HepG2 (cell line): Measurements from ENCODE around the gene SMAD2. TPM values are rescaled to one million over a fixed set of nuclear protein-coding genes. Genes with fewer than 3 reads are reported as not detected.

Experiments
- ATAC-seq: fragments of 200-7000 bp; cut with Tn5 transposase; 3 replicates; pipeline ENCODE4 v1.9.1; 2020; ENCODE audit warnings: mild to moderate bottlenecking, moderate library complexity
- BruUV-seq: library from RNA; stranded (reverse); fragments of 400-500 nt; replicated peaks from 2 replicates; lab custom pipeline; 2021; lab: Mats Ljungman, UMichigan
- CTCF ChIA-PET: fragments of 300-600 bp; formaldehyde crosslinking; extraction: SDS; loops from one replicate; lab custom pipeline; 2021; ENCODE audit warnings: low total read pairs, inconsistent platforms, low intra/inter-chr PET ratio; lab: Yijun Ruan, JAX
- POLR2A ChIA-PET: fragments of 350-600 bp; sonication (Branson Sonifier 250); formaldehyde crosslinking; loops from one replicate; lab custom pipeline; 2020; ENCODE audit warnings: antibody characterized with exemption, inconsistent platforms; lab: Yijun Ruan, JAX
- DNase-seq: peaks from one replicate; pipeline ENCODE4 v3.0.0-alpha.2; 2015; ENCODE audit warnings: low spot score
- FAIRE-seq: peaks from 3 replicates; lab custom pipeline; 2011; peaks lifted over from hg19 to GRCh38; lab: Jason Lieb, UNC
- H2AFZ ChIP-seq: one replicate; pipeline ENCODE4 v1.6.1; 2011; ENCODE audit warnings: low read length, inconsistent platforms
- H3K27ac ChIP-seq: fragments of 300-600 bp; 3 replicates; pipeline ENCODE4 v1.8.0; 2011; ENCODE audit warnings: mixed run types, mild to moderate bottlenecking, mixed read lengths, low read length, inconsistent platforms; ENCODE audit not compliant: insufficient read depth; ENCODE audit errors: extremely low read length
- H3K27me3 ChIP-seq, 2 experiments: fragments of 200-600 bp in 1 of 2; 2 replicates in 1 of 2; 3 replicates in 1 of 2; pipeline versions ENCODE4 v1.6.0 to v1.8.0; 2011; ENCODE audit warnings: low read length in 2 of 2, mild to moderate bottlenecking in 2 of 2, moderate library complexity in 2 of 2, inconsistent platforms in 1 of 2; ENCODE audit not compliant: insufficient read depth in 2 of 2, control insufficient read depth in 1 of 2
- H3K36me3 ChIP-seq, 2 experiments: fragments of 200-600 bp in 1 of 2; replicated peaks in 1 of 2; 2 replicates in 1 of 2; 3 replicates in 1 of 2; pipeline versions ENCODE4 v1.5.1 to v1.8.0; 2011; ENCODE audit warnings: low read length in 2 of 2, inconsistent platforms in 1 of 2; ENCODE audit not compliant: insufficient read depth in 2 of 2, control insufficient read depth in 1 of 2
- H3K4me1 ChIP-seq: 2 replicates; pipeline ENCODE4 v1.5.1; 2012; ENCODE audit warnings: low read length, inconsistent platforms; ENCODE audit not compliant: insufficient read depth
- H3K4me2 ChIP-seq: 2 replicates; pipeline ENCODE4 v1.6.0; 2011; ENCODE audit warnings: low read depth, low read length, inconsistent platforms
- H3K4me3 ChIP-seq, 3 experiments: fragments of 200-600 bp in 1 of 3; sonication (generic), shearing (Covaris generic) in 1 of 3; replicated peaks in 1 of 3; 2 replicates each; pipeline ENCODE4 v1.5.1; 2011 to 2016; ENCODE audit warnings: low read length in 3 of 3, inconsistent platforms in 2 of 3, low read depth in 2 of 3, mild to moderate bottlenecking in 2 of 3, control low read depth in 1 of 3, mixed read lengths in 1 of 3; ENCODE audit not compliant: insufficient read depth in 1 of 3
- H3K79me2 ChIP-seq: one replicate; pipeline ENCODE4 v1.6.1; 2011; ENCODE audit warnings: low read length, inconsistent platforms; ENCODE audit not compliant: insufficient read depth
- H3K9ac ChIP-seq: 2 replicates; pipeline ENCODE4 v1.6.0; 2011; ENCODE audit warnings: mild to moderate bottlenecking, low read depth, low read length, inconsistent platforms; ENCODE audit not compliant: insufficient read depth
- H3K9me3 ChIP-seq: 2 replicates; pipeline ENCODE4 v1.5.1; 2012; ENCODE audit warnings: mild to moderate bottlenecking, low read length
- H4K20me1 ChIP-seq: 2 replicates; pipeline ENCODE4 v1.6.0; 2011; ENCODE audit warnings: inconsistent platforms, mild to moderate bottlenecking, low read length, moderate library complexity; ENCODE audit not compliant: insufficient read depth
- ATF1 ChIP-seq: IDR thresholded peaks from 2 replicates; pipeline ENCODE4 v1.6.1; 2016; ENCODE audit warnings: mild to moderate bottlenecking, control low read depth
- HNF4A ChIP-seq: sonication (generic); formaldehyde crosslinking; IDR thresholded peaks from 2 replicates; pipeline ENCODE4 v1.4.0; 2020; ENCODE audit warnings: missing genetic modification reagents
- NFYB ChIP-seq: sonication (generic); formaldehyde crosslinking; IDR thresholded peaks from 2 replicates; pipeline ENCODE4 v1.4.0; 2020; ENCODE audit warnings: missing genetic modification reagents
- SALL1 ChIP-seq: sonication (generic); formaldehyde crosslinking; IDR thresholded peaks from 2 replicates; pipeline ENCODE4 v1.8.0; 2022; ENCODE audit warnings: mild to moderate bottlenecking, missing genetic modification reagents
- SOX13 ChIP-seq, 3 experiments: fragments of 450-650 bp in 1 of 3; sonication (generic) in 1 of 3; formaldehyde crosslinking in 1 of 3; IDR thresholded peaks in 2 of 3; conservative IDR thresholded peaks in 1 of 3; 2 replicates each; pipeline versions ENCODE4 v1.5.0 to v1.6.1; 2016 to 2020; ENCODE audit warnings: antibody characterized with exemption in 1 of 3, mild to moderate bottlenecking in 1 of 3, missing compliant biosample characterization in 1 of 3, missing genetic modification reagents in 1 of 3, moderate library complexity in 1 of 3
- STAT5B ChIP-seq: sonication (generic); formaldehyde crosslinking; IDR thresholded peaks from 2 replicates; pipeline ENCODE4 v1.4.0; 2020; ENCODE audit warnings: missing genetic modification reagents
- ZNF329 ChIP-seq: sonication (generic); formaldehyde crosslinking; IDR thresholded peaks from 2 replicates; pipeline ENCODE4 v1.9.0; 2021; ENCODE audit warnings: low read depth, mild to moderate bottlenecking, missing genetic modification reagents
- WGBS: methylation state at CpG from one replicate; pipeline ENCODE4 v1.1.6; 2017; ENCODE audit warnings: low lambda C conversion rate; 5-methylcytosine and 5-hydroxymethylcytosine counted together
- in situ Hi-C: cut with HindIII; loops from 2 replicates; pipeline ENCODE4 v1.10.0; 2017; ENCODE audit warnings: low pct_unique_long_range_greater_than_20kb; ENCODE audit not compliant: extremely low pct_ligation_motif_present
- intact Hi-C: fragments of 100-400 bp; cut with micrococcal nuclease; formaldehyde crosslinking; loops from one replicate; pipeline ENCODE4 v1.10.0; 2022; ENCODE audit not compliant: unreplicated experiment
- polyA plus RNA-seq, 8 experiments: library from polyadenylated mRNA; depleted of rRNA in 3 of 8; stranded (reverse) in 7 of 8; unstranded in 1 of 8; fragments of >200 nt; fragmentation: Illumina TruSeq in 4 of 8; extraction: Trizol in 4 of 8; gene quantifications; 2 replicates each; pipeline versions ENCODE4 v1.2.1 to v1.2.3, GENCODE V29; 2011 to 2016; ENCODE audit warnings: low read depth in 4 of 8, missing spikeins in 1 of 8, mixed read lengths in 1 of 8; ENCODE audit not compliant: insufficient read depth in 1 of 8
- total RNA-seq, 5 experiments: library from RNA; depleted of rRNA; stranded (reverse); fragments of >200 nt; fragmentation: Illumina TruSeq; extraction: Trizol; gene quantifications; 2 replicates each; pipeline ENCODE4 v1.2.3, GENCODE V29; 2016; ENCODE audit warnings: low read depth in 1 of 5
- TF ChIP-seq, protein P1 (sequence below): sonication (generic); formaldehyde crosslinking; IDR thresholded peaks from 2 replicates; pipeline ENCODE4 v1.4.0; 2020; ENCODE audit warnings: mild to moderate bottlenecking, low read depth, missing genetic modification reagents
- TF ChIP-seq, protein P2 (sequence below): IDR thresholded peaks from 2 replicates; pipeline ENCODE4 v1.6.1; 2012; ENCODE audit warnings: low read depth, low read length, improper control_type of control experiment
- TF ChIP-seq, protein P3 (sequence below): sonication (generic); formaldehyde crosslinking; IDR thresholded peaks from 2 replicates; pipeline ENCODE4 v1.4.0; 2020; ENCODE audit warnings: missing genetic modification reagents, mild to moderate bottlenecking, borderline replicate concordance

SMAD2 gene
- total and polyA plus RNA-seq, 2 of the 13 experiments (the other 11 are each of a cell fraction or from before 2014, with no cell fraction given), result 40.2 to 96.2 TPM

DNA sequence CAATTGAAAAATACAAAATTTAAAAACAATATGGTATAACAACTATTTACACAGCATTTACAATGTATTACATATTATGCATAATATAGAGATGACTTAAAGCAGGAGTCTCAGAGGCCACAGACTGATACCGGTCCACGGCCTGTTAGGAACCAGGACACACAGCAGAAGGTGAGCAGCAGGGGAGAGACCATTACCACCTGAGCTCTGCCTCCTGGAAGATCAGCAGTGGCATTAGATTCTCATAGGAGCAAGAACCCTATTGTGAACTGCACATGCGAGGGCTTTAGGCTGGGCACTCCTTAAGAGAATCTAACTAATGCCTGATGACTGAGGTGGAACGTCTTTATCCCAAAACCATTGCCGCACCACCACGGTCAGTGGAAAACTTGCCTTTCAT, 58.0 kb downstream of the SMAD2 start:
- ChIA-PET CTCF (no interaction called here), POLR2A (no interaction called here)
- DNase-seq, result no peak
- no peak for ATAC-seq
- Histone ChIP-seq H3K9ac (no peak overlapping the region), H2AFZ (no peak overlapping the region), H3K4me1 (peaks cover 32% of the 10 kb centered on the region), H3K27ac (no peak overlapping the region), H3K4me2 (no peak overlapping the region), H3K27me3 (no peaks in the 10 kb centered on the region), H3K9me3 (no peaks in the 10 kb centered on the region), H3K79me2 (peaks cover 26% of the 10 kb centered on the region), H3K4me3 (no peak overlapping the region), H4K20me1 (peaks cover 9% of the 10 kb centered on the region)
- intact Hi-C loops, result no loop called here
- BruUV-seq, result no TSS peak
- 93% methylated on average over 6 of the region's 6 CpGs for WGBS
- no peak for FAIRE-seq
- in situ Hi-C loops, result no loop called here
- no peak for TF ChIP-seq ZNF329 (CRISPR knock-in tag)
- TF ChIP-seq, all 625 proteins: peak for 0
- peaks cover 4 to 11% of the 10 kb centered on the region in 2 experiments; a peak in 3 of 5 replicates for H3K36me3 ChIP-seq

DNA sequence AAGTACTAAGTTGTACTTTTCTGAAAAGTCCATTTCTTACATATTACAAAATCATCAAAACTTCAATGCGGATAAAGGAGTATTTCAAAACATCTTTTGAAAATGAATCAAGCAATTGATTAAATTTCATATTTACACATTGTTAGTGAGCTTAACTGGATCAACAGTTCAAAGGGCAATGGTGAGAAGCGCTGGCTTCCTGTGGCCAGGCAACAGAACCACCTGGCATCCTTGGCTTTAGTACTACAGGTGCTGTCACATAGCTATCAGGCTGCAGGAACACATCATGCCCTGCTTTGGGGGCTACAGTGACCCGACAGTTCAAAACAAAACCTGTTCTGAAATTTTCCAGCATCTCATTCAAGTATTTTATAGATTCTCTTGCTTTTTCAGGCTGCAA, 59.2 kb downstream of the SMAD2 start:
- POLR2A ChIA-PET, result no interaction called here
- DNase-seq (peak; percentile 33), ATAC-seq (peak; percentile 73), FAIRE-seq (no peak)
- intact Hi-C loops (loop anchor here (1.0 kb wide), 1 partner anchor 55 kb away; no protein-coding TSS in a partner anchor), in situ Hi-C loops (no loop called here)
- Histone ChIP-seq H3K36me3 (peaks cover 4 to 17% of the 10 kb centered on the region in 2 experiments; a peak in 3 of 5 replicates), H3K4me1 (peaks cover 32% of the 10 kb centered on the region), H3K4me2 (no peak overlapping the region), H3K9ac (no peak overlapping the region), H4K20me1 (peaks cover 9% of the 10 kb centered on the region), H3K27ac (no peak overlapping the region), H2AFZ (no peak overlapping the region), H3K4me3 (no peak overlapping the region), H3K27me3 (no peaks in the 10 kb centered on the region), H3K79me2 (peaks cover 20% of the 10 kb centered on the region), H3K9me3 (no peaks in the 10 kb centered on the region)
- BruUV-seq, result no TSS peak
- CTCF ChIA-PET, result no interaction called here
- WGBS, result 65% methylated on average over 3 of the region's 3 CpGs
- no peak for TF ChIP-seq NFYB (CRISPR knock-in tag)
- TF ChIP-seq ATF1 (CRISPR knock-in tag), result no peak
- TF ChIP-seq, protein P1, sequence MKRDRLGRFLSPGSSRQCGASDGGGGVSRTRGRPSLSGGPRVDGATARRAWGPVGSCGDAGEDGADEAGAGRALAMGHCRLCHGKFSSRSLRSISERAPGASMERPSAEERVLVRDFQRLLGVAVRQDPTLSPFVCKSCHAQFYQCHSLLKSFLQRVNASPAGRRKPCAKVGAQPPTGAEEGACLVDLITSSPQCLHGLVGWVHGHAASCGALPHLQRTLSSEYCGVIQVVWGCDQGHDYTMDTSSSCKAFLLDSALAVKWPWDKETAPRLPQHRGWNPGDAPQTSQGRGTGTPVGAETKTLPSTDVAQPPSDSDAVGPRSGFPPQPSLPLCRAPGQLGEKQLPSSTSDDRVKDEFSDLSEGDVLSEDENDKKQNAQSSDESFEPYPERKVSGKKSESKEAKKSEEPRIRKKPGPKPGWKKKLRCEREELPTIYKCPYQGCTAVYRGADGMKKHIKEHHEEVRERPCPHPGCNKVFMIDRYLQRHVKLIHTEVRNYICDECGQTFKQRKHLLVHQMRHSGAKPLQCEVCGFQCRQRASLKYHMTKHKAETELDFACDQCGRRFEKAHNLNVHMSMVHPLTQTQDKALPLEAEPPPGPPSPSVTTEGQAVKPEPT (CRISPR knock-in tag), result no peak
- no peak for TF ChIP-seq STAT5B (CRISPR knock-in tag)
- no peak for TF ChIP-seq SOX13 (IDR thresholded peaks at IDR 0.05)
- TF ChIP-seq SOX13 (CRISPR knock-in tag; conservative IDR thresholded peaks at IDR 0.05 in 1 of 2, IDR thresholded peaks at IDR 0.05 in 1 of 2), result 0 out of 4 replicates have a peak, but pooled peaks of 1 of the 2 experiments have one; percentile 23
- peak; percentile 59 for TF ChIP-seq HNF4A (CRISPR knock-in tag)
- TF ChIP-seq, protein P2, sequence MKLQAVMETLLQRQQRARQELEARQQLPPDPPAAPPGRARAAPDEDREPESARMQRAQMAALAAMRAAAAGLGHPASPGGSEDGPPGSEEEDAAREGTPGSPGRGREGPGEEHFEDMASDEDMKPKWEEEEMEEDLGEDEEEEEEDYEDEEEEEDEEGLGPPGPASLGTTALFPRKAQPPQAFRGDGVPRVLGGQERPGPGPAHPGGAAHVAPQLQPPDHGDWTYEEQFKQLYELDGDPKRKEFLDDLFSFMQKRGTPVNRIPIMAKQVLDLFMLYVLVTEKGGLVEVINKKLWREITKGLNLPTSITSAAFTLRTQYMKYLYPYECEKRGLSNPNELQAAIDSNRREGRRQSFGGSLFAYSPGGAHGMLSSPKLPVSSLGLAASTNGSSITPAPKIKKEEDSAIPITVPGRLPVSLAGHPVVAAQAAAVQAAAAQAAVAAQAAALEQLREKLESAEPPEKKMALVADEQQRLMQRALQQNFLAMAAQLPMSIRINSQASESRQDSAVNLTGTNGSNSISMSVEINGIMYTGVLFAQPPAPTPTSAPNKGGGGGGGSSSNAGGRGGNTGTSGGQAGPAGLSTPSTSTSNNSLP, result 0 out of 2 replicates have a peak, but pooled peaks have one; percentile 20
- peak; percentile 67 for TF ChIP-seq SALL1
- TF ChIP-seq, protein P3, sequence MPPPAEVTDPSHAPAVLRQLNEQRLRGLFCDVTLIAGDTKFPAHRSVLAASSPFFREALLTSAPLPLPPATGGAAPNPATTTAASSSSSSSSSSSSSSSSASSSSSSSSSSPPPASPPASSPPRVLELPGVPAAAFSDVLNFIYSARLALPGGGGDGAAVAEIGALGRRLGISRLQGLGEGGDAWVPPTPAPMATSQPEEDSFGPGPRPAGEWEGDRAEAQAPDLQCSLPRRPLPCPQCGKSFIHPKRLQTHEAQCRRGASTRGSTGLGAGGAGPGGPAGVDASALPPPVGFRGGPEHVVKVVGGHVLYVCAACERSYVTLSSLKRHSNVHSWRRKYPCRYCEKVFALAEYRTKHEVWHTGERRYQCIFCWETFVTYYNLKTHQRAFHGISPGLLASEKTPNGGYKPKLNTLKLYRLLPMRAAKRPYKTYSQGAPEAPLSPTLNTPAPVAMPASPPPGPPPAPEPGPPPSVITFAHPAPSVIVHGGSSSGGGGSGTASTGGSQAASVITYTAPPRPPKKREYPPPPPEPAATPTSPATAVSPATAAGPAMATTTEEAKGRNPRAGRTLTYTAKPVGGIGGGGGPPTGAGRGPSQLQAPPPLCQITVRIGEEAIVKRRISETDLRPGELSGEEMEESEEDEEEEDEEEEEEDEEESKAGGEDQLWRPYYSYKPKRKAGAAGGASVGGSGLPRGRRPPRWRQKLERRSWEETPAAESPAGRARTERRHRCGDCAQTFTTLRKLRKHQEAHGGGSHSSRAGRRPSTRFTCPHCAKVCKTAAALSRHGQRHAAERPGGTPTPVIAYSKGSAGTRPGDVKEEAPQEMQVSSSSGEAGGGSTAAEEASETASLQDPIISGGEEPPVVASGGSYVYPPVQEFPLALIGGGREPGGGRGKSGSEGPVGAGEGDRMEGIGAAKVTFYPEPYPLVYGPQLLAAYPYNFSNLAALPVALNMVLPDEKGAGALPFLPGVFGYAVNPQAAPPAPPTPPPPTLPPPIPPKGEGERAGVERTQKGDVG (CRISPR knock-in tag), result no peak
